ENCODE measurements around the gene PHACTR4.

The PHACTR4 gene

GRCh38 chr1:28482702-28483101, 113.2 kb downstream of the PHACTR4 start:
- Histone ChIP-seq H3K9me2 (replicated peaks; ENCODE audit: insufficient read depth, low read length) (no peaks in the 10 kb centered on the region), H3K4me2 (ENCODE audit: low read depth, low read length, poor library complexity, severe bottlenecking) (no peak overlapping the region), H3K27ac (ENCODE audit: low read depth, low read length) (no peak overlapping the region), H3F3A (ENCODE audit: insufficient read depth) (no peaks in the 10 kb centered on the region), H3K9ac (ENCODE audit: low read length) (no peak overlapping the region), H3K79me2 (ENCODE audit: insufficient read depth, low read length) (no peaks in the 10 kb centered on the region), H3K27me3 (ENCODE audit: low read length) (no peaks in the 10 kb centered on the region), H2AFZ (ENCODE audit: low read depth, low read length, severe bottlenecking) (no peak overlapping the region), H4K20me1 (ENCODE audit: low read depth, low read length) (no peaks in the 10 kb centered on the region), H3K36me3 (ENCODE audit: low read length) (no peaks in the 10 kb centered on the region; the same call in 1 of the 2 replicates), H3K9me3 (ENCODE audit: insufficient read depth, low read length) (no peaks in the 10 kb centered on the region), H3K4me3 (ENCODE audit: insufficient read depth, low read length, poor library complexity, severe bottlenecking) (no peak overlapping the region)
- no peak for TF ChIP-seq EZH2phosphoT487 (conservative IDR thresholded peaks at IDR 0.05; ENCODE audit: low read length)
- TF ChIP-seq, protein P1, sequence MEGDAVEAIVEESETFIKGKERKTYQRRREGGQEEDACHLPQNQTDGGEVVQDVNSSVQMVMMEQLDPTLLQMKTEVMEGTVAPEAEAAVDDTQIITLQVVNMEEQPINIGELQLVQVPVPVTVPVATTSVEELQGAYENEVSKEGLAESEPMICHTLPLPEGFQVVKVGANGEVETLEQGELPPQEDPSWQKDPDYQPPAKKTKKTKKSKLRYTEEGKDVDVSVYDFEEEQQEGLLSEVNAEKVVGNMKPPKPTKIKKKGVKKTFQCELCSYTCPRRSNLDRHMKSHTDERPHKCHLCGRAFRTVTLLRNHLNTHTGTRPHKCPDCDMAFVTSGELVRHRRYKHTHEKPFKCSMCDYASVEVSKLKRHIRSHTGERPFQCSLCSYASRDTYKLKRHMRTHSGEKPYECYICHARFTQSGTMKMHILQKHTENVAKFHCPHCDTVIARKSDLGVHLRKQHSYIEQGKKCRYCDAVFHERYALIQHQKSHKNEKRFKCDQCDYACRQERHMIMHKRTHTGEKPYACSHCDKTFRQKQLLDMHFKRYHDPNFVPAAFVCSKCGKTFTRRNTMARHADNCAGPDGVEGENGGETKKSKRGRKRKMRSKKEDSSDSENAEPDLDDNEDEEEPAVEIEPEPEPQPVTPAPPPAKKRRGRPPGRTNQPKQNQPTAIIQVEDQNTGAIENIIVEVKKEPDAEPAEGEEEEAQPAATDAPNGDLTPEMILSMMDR (IDR thresholded peaks at IDR 0.05; ENCODE audit: insufficient read depth, low read length, poor library complexity, severe bottlenecking) = no peak

DNA sequence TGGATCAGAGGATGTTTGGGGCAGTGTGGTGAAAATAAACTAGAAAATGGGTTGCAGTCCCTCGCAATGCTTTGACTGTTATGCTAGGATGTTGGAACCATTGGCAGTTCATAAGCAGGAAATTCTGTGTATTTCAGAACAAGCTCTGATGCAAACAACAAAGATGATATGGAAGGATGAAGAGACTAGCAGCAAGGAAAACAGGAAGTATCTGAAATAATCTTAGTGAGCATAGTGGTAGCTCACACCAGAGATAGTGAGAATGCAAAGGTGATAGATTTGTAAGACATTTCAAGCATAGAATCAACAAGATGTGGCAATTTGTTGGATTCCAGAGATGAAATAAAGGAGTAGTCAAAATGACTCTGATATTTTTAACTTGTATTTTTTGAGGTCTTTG, 125.2 kb downstream of the PHACTR4 start:
- no peak overlapping the region for H3K4me3 ChIP-seq (ENCODE audit: insufficient read depth, low read length, poor library complexity, severe bottlenecking)
- 0 out of 2 replicates have a peak, but pooled peaks cover 5% of the 10 kb centered on the region for H3K36me3 ChIP-seq (ENCODE audit: low read length)
- no peak overlapping the region for H3K27ac ChIP-seq (ENCODE audit: low read depth, low read length)

GRCh38 chr1:28499553-28499952, 130.0 kb downstream of the PHACTR4 start:
- Histone ChIP-seq H3K9me3 (ENCODE audit: insufficient read depth, low read length) (no peaks in the 10 kb centered on the region), H4K20me1 (ENCODE audit: low read depth, low read length) (no peaks in the 10 kb centered on the region), H3K9ac (ENCODE audit: low read length) (no peak overlapping the region), H3K79me2 (ENCODE audit: insufficient read depth, low read length) (no peaks in the 10 kb centered on the region), H3K27ac (ENCODE audit: low read depth, low read length) (no peak overlapping the region), H3K4me3 (ENCODE audit: insufficient read depth, low read length, poor library complexity, severe bottlenecking) (no peak overlapping the region), H3K36me3 (ENCODE audit: low read length) (no peaks in the 10 kb centered on the region), H2AFZ (ENCODE audit: low read depth, low read length, severe bottlenecking) (no peak overlapping the region), H3K4me2 (ENCODE audit: low read depth, low read length, poor library complexity, severe bottlenecking) (no peak overlapping the region), H3F3A (ENCODE audit: insufficient read depth) (peaks cover 23% of the 10 kb centered on the region), H3K27me3 (ENCODE audit: low read length) (no peaks in the 10 kb centered on the region), H3K9me2 (replicated peaks; ENCODE audit: insufficient read depth, low read length) (no peaks in the 10 kb centered on the region)
- no peak for TF ChIP-seq EZH2phosphoT487 (conservative IDR thresholded peaks at IDR 0.05; ENCODE audit: low read length)
- TF ChIP-seq, protein P1 (IDR thresholded peaks at IDR 0.05; ENCODE audit: insufficient read depth, low read length, poor library complexity, severe bottlenecking) = no peak

More for the DNA sequence above, 125.2 kb downstream of the PHACTR4 start:
- Histone ChIP-seq H4K20me1 (ENCODE audit: low read depth, low read length) (no peaks in the 10 kb centered on the region), H3K4me2 (ENCODE audit: low read depth, low read length, poor library complexity, severe bottlenecking) (no peak overlapping the region), H3K27me3 (ENCODE audit: low read length) (no peaks in the 10 kb centered on the region), H3K9me3 (ENCODE audit: insufficient read depth, low read length) (no peaks in the 10 kb centered on the region), H3K9me2 (replicated peaks; ENCODE audit: insufficient read depth, low read length) (no peaks in the 10 kb centered on the region), H3K9ac (ENCODE audit: low read length) (no peak overlapping the region), H3K79me2 (ENCODE audit: insufficient read depth, low read length) (no peaks in the 10 kb centered on the region), H2AFZ (ENCODE audit: low read depth, low read length, severe bottlenecking) (no peak overlapping the region), H3F3A (ENCODE audit: insufficient read depth) (0 out of 2 replicates have a peak, but pooled peaks cover 4% of the 10 kb centered on the region)
- TF ChIP-seq EZH2phosphoT487 (conservative IDR thresholded peaks at IDR 0.05; ENCODE audit: low read length) = no peak
- TF ChIP-seq, protein P1 (IDR thresholded peaks at IDR 0.05; ENCODE audit: insufficient read depth, low read length, poor library complexity, severe bottlenecking) = no peak

Measured in SU-DHL-6 (cell line).